HG03159 (cell line): ENCODE measurements around the gene FYB2.
"Not testable (repeated sequence)": the region's sequence is repeated elsewhere in the genome, so short reads cannot be mapped to it uniquely, and the experiment has no call there.

Experiments
- ATAC-seq: cut with Tn5 transposase; IDR thresholded peaks from one replicate; pipeline ENCODE4 v1.9.1; 2021; ENCODE audit warnings: mild to moderate bottlenecking, moderate library complexity; ENCODE audit not compliant: unreplicated experiment

FYB2 gene

DNA sequence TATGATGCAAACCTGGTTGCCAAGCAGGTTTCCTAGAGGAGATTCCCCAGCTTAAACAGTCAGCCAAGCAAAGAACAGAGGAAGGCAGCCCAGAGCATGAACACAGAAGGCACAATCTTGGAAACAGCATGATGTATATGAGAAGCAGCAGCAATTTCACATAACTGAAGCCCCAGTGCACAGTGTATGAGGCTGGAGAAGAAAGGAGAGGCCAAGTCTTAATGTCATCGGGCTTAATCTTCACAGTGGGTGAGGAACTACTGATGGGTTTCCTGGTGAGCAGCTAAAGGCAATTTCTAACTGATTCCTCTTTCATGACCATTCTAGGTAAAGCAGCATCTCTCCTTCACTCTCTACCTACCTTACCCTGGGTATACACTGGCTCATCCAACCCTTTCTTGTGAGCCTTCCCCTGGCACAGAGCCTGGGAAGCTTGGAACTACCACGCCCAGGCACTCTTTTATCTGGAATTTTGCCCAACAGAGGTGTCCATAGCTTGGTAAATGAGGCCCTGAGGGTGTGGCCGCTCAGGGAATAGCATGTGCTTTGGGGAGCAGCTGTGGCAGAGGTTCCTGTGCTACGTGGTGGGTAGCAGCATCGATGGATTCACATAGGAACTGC is 22.0 kb downstream of the FYB2 start:
- ATAC-seq, result no peak

DNA sequence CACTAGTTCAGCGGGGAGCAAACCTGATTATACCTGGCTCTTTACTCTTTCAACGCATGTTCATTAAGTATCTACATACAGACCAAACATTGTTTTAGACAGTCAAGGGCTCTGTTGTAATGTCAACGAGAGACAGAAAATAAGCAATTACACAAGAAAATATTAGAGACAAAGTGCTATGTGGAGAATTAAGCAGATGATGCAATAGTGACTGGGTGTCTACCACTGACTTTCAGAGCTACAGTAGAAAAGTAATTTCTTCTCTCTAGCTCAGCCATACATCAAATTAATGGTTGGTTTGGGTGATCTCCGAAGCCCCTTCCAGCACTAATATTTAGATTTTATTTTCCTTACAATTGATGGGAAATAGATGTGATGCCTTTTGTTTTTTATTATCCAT is 23.3 kb downstream of the FYB2 start:
- no peak for ATAC-seq

DNA sequence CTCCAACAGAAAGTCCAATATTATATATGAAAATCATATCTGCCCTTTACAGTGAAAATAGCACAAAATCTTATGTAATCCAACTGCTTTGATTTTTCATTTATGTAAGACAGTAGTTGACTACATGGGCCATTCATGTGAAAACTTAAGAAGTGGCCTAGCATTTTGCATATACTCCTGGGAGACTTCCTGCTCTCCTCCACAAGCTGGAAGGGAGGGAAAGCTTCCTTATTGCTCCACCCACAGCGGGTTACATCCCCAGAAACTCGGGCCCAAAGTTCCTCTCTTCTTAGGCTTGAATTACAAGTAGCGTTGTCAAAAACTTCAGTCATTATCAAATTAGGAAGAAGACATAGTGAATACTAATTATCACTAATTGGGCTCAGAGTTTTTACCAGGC is 29.2 kb downstream of the FYB2 start:
- ATAC-seq, result no peak

DNA sequence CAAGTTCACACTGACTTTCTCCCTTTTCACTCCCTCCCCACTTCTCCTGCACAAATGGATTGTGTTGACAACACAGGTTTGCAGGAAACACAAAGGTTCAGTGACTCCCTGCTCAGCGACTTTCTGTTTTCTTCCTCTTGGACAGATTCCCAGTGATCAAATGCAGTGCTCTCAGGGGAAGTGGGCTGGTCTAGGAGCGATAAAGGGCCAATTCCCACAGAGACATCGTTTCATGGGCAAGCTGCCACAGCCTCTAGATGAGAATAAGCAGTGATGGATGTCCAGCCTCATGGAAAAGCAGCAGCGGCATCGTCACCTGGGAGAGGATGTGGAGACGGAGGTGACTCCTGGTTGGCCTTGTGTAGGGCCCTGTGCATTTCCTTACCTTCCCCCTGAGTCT is 30.6 kb downstream of the FYB2 start:
- no peak for ATAC-seq

DNA sequence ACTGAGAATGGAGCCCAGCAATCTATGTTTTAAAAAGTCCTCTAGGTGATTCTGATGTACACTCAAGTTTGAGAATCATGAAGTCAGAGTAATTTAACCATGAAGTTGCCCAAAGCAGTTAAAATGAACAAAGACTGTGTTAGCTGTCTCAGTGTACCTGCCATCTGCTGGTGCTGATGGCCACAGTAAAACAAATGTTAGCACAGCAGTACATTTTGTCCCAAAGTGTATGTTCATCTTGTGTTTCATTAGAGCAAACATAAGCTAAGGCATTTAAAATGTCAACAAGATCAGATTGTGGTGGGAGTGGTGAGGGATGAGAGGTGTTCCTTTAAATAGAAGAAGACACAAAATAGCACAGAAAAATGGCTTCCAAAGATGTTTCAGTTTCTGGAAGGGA is 31.1 kb downstream of the FYB2 start:
- ATAC-seq, result no peak

DNA sequence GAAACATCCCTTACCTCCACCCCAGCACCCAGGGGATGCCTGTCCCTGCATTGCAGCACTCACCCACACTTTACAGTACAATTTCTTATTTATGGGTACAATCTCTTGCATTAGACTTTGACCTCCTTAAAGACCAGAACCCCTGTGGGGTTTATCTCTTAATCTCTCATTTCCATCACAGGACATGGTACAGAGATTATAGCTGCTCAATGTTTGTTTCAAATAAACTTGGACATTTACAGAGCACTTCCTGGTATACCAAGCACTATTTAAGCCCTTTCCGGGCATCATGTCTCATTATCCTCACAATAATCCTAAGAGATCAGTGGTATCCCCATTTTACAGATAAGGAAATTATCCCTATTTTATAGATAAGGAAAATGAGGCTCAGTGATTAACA is 31.9 kb downstream of the FYB2 start:
- ATAC-seq, result no peak

DNA sequence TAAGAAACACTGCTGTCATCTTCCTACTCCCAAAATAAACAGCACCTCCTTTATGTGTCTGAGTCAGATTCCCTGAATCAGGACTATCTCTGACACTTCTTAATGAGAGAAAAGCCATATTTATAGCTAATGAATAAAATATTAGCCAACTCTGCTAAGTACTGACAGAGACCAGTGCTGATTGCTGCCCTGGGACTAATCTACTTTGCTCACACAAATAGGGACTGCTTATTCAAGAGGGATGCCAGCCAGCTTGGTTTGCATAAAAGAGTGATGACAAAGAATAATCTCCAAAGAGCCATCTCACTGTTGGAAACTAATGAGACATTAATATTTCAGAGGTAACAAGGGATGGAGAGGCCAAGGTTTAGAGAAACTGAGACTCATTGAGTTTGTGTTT is 36.4 kb downstream of the FYB2 start:
- no peak for ATAC-seq

DNA sequence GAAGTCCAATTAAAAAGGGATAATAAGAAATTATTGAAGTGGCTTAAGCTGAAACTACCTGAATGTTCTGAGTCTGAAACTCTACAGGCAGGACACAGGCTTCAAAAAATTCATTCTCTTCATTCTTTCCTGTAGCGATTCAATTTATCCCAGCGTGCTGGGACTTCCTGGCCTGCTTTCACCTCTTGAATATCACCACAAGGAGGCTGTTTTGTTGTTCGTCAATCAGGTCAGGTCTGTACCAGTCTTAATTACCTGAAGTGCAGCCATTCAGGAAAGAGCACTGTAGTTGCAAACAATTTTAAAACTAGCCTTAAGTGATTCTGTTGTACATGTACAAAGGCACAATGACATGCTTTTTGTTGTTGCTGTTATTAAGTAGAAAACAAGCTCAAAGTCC is 38.4 kb downstream of the FYB2 start:
- no peak for ATAC-seq

DNA sequence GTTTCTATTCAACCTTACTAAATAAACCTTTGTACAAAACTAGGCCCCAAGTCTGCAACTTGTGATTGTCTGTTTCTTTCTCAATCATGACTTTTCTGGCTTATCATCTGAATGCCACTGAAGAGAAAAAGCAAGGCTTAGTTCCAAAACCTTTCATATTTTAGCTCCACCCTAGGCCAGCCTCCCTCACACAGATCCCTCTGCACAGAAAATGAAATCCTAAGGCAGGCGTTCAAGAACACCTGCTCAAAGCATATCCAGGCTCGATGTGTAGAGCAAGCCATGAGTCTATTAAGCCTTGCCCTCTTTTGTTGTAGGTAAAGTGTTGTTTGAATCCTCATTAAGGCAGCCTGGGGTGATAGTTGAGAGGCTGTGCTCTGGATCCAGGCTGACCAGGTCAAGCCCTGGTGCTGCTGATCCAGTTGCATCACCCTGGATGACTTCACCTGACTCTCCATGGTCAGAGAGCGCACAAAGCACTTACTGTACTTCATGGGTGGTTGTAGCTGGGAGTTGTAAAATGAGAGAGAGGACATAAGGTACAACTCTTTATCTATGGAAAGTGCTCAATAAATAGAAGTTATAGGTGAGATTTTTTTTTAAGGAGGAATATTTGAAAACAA is 39.0 kb downstream of the FYB2 start:
- ATAC-seq, result no peak

DNA sequence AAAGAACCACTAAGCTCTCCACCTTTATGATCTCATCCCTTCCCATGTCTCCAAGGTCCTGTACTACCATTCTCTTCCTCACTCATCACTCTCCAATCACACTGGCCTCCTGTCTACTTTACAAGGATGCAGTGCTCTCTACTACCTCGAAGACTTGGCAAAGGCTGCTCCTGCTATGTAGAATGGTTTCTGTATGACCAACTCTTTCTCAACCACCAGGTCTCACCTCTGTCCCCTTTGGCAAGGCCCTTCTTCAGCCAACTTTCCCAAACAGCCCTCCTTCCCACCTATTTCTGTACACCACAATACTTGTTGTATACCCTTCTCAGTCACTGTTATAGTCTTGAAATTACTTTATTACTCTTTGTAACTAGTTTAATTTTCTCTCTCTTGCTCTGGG is 41.2 kb downstream of the FYB2 start:
- ATAC-seq, result no peak

DNA sequence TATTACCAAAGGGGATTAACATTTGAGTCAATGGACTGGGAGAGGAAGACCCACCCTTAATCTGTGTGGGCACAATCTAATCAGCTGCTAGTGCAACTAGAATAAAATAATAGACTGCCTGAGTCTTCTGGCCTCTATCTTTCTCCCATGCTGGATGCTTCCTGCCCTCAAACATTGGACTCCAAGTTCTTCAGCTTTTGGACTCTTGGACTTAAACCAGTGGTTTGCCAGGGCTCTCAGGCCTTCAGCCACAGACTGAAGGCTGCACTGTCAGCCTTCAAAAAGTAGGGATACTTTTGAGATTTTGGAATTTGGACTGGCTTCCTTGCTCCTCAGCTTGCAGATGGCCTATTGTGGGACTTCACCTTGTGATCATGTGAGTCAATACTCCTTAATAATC is 44.5 kb downstream of the FYB2 start:
- ATAC-seq, result not testable (repeated sequence)

DNA sequence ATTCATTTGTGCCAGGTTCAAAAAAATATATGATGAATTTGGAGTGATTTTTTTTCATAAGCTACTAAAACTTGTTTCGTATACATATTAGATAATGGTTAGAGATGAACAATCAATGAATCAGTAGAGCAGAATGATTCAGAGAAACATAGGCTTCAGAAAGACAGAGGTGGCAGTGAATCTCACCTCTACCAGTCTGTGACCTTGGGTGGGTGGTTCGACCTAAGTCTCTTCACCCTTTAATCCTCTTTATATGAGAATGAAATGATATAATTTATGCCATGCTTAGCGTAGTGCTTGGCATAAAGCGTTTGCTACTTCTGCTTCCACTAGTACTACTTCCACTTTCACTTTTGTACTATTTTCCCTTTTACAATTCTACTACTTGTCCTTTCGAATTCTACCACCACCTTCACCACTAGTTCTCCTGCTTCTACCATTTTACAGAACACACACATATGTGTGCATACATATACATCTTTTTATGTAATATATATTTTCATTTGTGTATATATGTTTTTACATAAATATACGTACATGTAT is 45.1 kb downstream of the FYB2 start:
- peak; percentile 88 for ATAC-seq

DNA sequence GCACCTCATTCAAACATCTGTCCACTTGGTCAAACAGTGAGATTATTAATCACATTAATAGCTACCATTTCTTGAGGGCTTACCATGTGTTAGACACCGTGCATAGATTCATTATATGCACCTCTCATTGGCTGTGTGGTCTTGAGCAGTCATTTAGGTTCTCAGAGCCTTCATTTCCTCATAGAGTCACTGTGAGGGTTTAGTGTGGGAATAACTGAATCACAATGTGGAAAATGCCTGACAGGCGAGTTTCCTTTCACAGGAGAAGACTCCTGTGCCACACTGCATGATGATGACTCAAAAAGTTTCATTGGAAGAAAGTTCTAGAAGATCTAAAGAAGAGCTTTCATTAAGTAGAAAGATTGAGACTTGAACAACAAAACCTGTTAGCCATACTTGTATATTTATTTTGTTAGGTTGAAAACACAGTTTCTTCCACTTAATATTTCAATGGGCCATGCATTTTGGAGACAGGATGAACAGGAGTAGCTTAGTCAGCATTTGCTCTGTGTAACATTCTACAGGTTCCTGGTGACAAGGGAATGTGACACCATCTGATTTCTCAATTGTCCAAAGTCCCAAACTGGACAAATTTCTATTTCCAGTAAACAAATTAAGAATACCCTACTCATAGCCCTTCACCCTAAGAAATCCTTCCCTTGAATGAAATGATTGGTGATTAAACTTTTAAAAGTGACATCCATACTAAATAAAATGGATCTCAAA is 45.7 kb downstream of the FYB2 start:
- ATAC-seq, result no peak

DNA sequence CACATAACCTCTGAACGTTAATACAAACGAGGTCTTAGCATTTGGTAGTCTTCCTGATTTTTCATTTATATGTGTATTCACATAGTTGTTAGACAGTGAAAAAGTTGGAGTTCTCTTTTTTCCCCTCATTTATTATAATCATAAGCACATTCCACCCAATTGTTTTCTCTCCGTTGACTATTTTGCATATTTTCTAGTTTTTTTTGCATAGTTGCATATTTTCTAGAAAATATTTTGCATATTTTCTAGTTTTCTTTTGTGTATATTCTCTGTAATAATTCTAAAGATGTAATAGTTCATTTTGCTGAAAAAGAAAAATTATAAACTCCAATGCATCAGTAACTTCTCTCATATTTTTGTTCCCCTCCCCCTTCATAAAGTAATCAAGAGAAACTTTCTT is 47.5 kb downstream of the FYB2 start:
- no peak for ATAC-seq

DNA sequence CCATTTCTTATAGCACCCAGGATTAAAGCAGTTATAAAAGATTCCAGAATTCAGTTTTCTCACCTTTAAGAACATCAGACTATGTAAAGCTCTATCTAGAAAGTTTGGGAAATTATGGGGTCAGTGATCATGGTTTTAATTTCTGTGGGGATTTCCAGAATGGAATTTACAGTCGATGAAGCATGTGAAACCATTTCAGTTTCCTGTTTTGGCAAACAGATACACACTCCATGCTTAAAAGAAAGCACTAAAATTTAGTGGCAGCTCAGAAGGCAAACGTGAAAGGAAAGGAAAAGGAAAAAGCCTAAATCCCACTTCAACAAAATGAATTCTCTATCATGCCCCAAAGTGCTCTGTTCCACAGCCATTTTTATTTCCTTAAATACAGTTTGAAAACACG is 60.4 kb downstream of the FYB2 start:
- no peak for ATAC-seq

DNA sequence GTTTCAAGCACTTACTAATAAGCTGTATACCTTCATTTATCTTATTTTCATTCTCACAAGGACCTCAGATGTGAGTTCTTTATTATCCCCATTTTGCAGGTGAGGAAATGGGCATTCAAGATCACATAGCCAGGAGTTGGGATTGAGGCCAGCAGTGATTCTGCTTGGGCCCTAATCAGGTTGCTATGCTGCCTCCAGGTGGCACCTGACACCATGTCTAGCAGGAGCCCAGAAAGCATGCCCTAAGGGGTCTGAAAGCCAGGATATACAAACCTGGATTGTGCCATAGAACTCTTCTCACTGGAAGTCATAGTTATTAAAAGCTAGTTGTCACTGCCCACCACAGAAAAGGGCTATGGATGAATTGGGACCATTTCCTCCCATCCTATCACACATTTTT is 61.1 kb downstream of the FYB2 start:
- ATAC-seq, result no peak

DNA sequence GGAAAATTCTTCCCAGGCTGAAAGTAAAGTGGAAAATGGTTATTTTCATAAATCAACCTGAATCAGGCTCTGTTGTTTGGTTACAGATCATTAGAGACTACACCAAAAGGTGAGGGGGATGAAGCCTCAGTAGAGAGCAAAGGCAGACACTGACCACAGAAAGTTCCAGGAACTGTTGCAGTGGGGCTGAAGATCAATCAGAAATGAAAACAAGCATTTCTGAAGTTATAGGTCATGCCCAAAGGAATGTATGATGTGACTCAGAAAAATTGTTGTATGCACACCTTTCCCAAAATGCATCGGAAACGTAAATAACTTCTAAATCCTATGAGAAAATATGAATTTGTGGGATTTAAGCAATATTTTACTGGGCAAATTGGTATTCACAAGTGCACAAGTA is 63.3 kb downstream of the FYB2 start:
- no peak for ATAC-seq

DNA sequence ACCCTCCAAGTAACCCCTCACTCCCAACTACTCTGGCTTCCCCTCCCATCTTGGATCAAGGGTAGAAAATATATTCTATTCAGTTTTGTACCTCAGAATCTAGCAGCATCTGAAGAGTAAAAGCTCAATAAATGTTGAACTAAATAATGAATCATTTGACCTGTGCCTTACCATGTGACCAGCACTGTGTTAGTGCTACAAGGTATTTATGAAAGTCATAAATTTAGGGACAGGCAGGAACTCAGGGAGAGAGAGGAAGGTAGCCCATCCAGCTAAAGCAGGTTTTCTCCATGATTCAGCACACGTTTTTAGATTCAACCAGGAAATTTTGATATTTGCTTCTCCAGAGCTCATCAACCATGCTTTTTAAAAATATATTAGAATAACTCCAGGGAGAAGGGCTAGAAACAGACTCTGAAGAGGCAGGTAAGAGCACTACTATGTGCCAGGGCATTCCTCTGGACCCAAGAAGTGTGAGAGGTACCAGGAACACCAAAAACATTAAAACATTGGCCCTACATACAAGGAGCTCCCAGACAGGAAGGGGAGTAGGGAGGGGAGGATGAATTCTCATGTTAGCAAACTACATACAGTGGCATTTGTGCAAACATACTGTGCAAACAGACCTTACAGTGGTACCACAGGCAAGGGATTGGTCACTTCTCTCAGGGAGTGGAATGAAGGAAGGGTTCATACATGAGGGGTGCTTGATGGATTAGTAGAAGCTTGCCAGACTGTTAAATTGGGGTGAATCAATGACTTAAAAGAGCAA is 64.3 kb downstream of the FYB2 start:
- ATAC-seq, result no peak

DNA sequence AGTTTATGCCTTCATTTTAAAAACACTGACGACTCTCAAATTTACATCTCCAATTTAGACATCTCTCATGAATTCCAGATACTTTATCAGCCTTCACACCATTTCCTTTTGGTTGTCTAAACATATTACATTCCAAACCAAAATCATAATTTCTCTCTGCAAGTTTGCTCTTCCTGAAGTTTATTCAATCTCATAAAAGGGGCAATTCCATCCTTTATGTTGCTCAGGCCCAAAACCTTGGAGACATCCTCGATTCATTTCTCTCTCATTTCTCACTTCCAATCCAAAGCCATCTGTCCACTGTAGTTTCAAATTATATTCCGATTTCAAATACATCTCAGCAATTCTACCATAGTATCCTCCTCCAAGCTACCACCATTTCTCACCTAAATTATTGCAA is 74.0 kb downstream of the FYB2 start:
- no peak for ATAC-seq

DNA sequence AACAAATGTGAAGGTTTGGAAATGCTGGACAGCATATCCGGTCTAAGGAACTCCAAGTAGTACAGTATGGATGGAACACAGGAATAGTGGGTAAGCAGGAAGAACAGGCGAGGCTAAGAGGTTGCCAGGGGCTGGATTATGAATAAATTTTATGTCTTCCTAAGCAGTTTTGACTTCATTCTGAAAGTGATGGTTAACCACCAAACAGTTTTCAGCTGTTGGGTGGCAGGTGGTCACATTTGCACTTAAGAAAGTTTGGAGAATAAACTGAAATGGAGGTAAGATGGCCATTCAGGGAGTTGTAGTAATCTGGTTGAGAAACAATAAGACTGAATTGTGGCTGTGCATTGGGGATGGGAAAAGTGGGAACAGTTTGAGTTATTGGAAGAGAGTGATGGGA is 90.2 kb downstream of the FYB2 start:
- ATAC-seq, result no peak

DNA sequence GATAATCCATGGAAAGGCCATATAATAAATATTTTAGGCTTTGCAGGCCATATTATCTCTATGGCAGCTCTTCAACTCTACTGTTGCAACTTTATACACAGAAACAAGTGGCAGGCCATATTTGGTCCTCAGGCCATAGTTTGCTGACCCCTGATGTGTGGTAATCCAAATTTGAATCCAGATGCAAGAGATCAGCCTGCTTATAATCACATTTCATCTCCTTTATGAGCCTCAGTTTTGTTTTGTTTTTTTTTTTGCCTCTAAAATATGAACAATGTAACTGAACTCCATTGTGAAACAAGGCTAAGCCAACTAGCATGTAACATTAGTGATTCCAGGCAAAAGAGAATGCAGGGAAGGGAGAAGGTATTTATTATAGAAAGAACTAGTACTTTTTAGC is 92.5 kb downstream of the FYB2 start:
- ATAC-seq, result no peak

DNA sequence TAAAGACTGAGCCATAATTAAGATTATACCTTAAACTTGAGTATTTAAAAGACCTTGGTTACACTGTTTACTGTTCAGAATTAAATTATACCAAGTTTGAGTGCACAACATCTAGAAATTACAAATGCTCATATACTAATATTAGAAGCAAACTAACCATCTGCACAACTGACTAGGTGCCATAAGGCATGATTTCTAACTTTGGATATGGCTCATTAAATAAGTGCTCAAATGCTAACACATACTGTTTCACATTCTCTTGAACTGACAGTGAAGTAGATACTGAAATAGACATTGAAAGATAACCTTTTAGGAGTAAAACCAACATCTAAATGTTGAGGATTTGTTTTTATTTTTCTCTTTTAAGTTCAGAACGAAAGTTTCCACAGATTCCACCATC is 100.0 kb downstream of the FYB2 start:
- ATAC-seq, result no peak
